IPS-20b (cell line): ENCODE results near the gene AGAP1.

ENCODE experiments used
- H3K27ac ChIP-seq: one replicate; pipeline ENCODE4 v1.5.1; 2013; ENCODE audit warnings: low read length
- H3K27me3 ChIP-seq: 2 replicates; pipeline ENCODE4 v1.6.1; 2013; ENCODE audit warnings: mild to moderate bottlenecking, low read length, inconsistent platforms; ENCODE audit not compliant: insufficient read depth
- H3K36me3 ChIP-seq: 2 replicates; pipeline ENCODE4 v1.6.1; 2013; ENCODE audit warnings: low read depth, mild to moderate bottlenecking, inconsistent platforms, low read length, moderate library complexity; ENCODE audit not compliant: insufficient read depth
- H3K4me1 ChIP-seq: 2 replicates; pipeline ENCODE4 v1.6.1; 2013; ENCODE audit warnings: mild to moderate bottlenecking, control low read depth, inconsistent platforms, low read length, moderate library complexity; ENCODE audit not compliant: insufficient read depth
- H3K4me3 ChIP-seq: 2 replicates; pipeline ENCODE4 v1.5.1; 2013; ENCODE audit warnings: mild to moderate bottlenecking, low read length, inconsistent platforms
- H3K9ac ChIP-seq: 2 replicates; pipeline ENCODE4 v1.6.1; 2013; ENCODE audit warnings: low read depth, mild to moderate bottlenecking, inconsistent platforms, low read length, moderate library complexity
- H3K9me3 ChIP-seq: 2 replicates; pipeline ENCODE4 v1.6.1; 2013; ENCODE audit warnings: mild to moderate bottlenecking, low read depth, low read length, inconsistent platforms; ENCODE audit not compliant: insufficient read depth

AGAP1 gene

DNA sequence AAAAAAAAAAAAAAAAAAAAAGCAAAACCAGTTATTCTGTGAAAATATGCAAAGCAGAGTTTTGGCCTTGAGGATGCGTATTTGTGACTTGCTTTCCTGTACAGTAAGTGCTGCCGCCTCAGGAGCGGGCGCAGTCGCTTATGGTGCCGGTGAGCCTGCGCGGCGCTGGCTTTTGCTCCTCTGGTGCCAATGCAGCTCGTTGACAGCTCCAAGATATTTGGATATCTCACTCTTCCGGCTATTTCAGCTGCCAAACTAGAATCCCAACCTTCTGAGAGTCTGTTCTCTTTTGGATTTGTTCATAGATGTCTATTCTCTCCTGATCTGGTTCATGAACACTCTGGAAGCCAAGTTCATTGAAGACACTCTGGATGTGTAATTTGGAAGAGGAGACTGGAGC lies 184.1 kb downstream of the AGAP1 start:
- H3K9me3 ChIP-seq, result no peaks in the 10 kb centered on the region
- H3K4me3 ChIP-seq, result no peak overlapping the region
- no peaks in the 10 kb centered on the region for H3K27me3 ChIP-seq
- H3K9ac ChIP-seq, result no peak overlapping the region
- H3K4me1 ChIP-seq, result peaks cover 10% of the 10 kb centered on the region; the same call in 1 of the 2 replicates
- H3K27ac ChIP-seq, result no peak overlapping the region
- no peaks in the 10 kb centered on the region for H3K36me3 ChIP-seq

GRCh38 chr2:235678712-235679111 lies 184.9 kb downstream of the AGAP1 start:
- Histone ChIP-seq H3K4me1 (peaks cover 10% of the 10 kb centered on the region; the same call in 1 of the 2 replicates), H3K9ac (no peak overlapping the region), H3K4me3 (no peak overlapping the region), H3K27ac (no peak overlapping the region), H3K36me3 (no peaks in the 10 kb centered on the region), H3K27me3 (no peaks in the 10 kb centered on the region), H3K9me3 (no peaks in the 10 kb centered on the region)

DNA sequence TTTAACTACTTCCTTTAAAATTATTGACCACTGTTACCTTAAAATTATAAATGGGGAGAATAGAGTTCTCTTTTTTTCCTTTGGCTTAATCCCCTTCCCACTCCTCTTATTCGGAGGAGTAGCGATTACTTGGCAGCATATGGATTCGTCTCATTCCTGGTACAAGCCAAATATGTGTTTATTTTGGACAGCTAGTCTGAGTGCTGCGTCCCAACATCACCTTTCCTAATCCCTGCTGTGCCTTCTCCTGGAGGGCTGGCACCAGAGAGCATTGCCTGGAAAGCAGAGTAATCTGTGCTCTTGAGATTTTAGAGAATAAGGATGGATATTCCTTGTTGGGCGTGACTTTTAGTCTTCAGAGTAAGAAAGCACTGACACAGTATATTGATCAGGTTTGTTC lies 185.6 kb downstream of the AGAP1 start:
- H3K9ac ChIP-seq, result no peak overlapping the region
- H3K27me3 ChIP-seq, result no peaks in the 10 kb centered on the region
- H3K4me3 ChIP-seq, result no peak overlapping the region
- H3K27ac ChIP-seq, result no peak overlapping the region
- H3K4me1 ChIP-seq, result peaks cover 10% of the 10 kb centered on the region; the same call in 1 of the 2 replicates
- H3K36me3 ChIP-seq, result no peaks in the 10 kb centered on the region
- H3K9me3 ChIP-seq, result no peaks in the 10 kb centered on the region

GRCh38 chr2:235685024-235685721 lies 191.3 kb downstream of the AGAP1 start:
- Histone ChIP-seq H3K27ac (no peak overlapping the region), H3K9ac (no peak overlapping the region), H3K4me3 (no peak overlapping the region), H3K9me3 (no peaks in the 10 kb centered on the region), H3K27me3 (no peaks in the 10 kb centered on the region), H3K4me1 (peaks cover 2% of the 10 kb centered on the region; the same call in 1 of the 2 replicates), H3K36me3 (no peaks in the 10 kb centered on the region)

DNA sequence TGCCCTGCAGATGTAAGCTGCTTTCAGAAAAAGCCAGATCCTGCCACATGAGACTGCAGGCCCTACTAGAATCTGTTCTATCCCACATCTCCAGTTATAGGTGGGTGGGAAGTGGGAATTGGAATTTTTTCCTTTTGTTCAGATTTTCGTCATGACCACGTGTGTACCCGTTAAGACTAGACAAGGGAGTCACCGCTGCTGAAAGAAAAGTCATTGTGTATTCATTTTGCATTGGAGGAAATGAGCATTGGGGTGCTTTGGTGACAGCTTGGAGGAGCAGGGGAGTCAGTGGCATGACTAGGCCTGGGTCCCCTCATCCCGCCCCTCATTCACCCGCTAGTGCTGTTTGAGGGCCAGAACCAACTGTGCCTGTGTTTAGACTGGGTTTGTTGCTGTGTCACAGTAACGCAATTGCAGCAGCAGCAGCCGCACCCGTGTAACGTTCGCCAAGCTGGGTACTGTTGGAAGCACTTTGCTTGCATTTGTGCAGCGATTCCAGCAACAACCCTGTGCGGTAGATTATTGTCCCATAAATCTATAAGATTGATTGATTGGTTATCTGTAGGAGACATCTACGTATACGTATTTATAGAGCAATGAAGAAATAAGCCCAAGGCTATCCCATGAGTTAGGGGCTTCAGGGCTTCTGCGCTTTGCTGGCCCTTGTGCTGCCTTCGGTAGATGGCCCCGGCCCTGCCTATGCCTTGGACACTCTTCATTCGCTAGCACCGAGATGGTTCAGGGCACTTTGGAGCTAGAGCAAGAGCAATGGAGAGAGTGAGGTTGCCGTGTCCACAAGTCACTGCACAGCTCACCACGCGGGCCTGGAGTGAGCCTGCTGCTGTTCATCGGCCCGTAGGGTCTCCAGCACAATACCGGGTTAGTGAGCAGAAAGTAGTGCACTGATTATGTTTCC lies 194.9 kb downstream of the AGAP1 start:
- H3K27ac ChIP-seq, result no peak overlapping the region
- H3K27me3 ChIP-seq, result no peaks in the 10 kb centered on the region
- no peak overlapping the region for H3K9ac ChIP-seq
- H3K4me3 ChIP-seq, result no peak overlapping the region
- peaks cover 12% of the 10 kb centered on the region for H3K4me1 ChIP-seq
- H3K36me3 ChIP-seq, result no peaks in the 10 kb centered on the region
- no peaks in the 10 kb centered on the region for H3K9me3 ChIP-seq

DNA sequence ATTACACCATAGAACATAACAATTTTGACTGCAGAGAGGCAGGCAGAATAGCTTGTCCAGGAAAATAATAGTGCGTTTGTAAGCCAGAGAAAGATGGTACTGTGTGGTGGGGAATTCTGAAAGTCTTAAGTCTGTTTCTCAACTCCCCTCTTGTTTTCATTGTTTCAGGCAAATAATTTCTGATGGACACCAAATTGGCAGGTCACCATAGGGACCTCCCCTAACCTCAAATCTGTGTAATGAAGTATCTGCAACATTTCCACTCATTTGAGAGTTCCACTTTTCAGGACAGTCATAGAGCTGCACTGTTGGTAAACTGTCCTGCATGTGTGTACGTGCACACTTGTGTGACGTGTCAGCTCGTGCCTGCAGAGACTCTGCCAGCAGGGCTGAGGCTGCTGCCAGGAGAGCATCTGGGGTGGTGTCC lies 195.6 kb downstream of the AGAP1 start:
- no peak overlapping the region for H3K27ac ChIP-seq
- no peaks in the 10 kb centered on the region for H3K27me3 ChIP-seq
- H3K9ac ChIP-seq, result no peak overlapping the region
- peaks cover 12% of the 10 kb centered on the region for H3K4me1 ChIP-seq
- H3K36me3 ChIP-seq, result no peaks in the 10 kb centered on the region
- no peaks in the 10 kb centered on the region for H3K9me3 ChIP-seq
- H3K4me3 ChIP-seq, result no peak overlapping the region

DNA sequence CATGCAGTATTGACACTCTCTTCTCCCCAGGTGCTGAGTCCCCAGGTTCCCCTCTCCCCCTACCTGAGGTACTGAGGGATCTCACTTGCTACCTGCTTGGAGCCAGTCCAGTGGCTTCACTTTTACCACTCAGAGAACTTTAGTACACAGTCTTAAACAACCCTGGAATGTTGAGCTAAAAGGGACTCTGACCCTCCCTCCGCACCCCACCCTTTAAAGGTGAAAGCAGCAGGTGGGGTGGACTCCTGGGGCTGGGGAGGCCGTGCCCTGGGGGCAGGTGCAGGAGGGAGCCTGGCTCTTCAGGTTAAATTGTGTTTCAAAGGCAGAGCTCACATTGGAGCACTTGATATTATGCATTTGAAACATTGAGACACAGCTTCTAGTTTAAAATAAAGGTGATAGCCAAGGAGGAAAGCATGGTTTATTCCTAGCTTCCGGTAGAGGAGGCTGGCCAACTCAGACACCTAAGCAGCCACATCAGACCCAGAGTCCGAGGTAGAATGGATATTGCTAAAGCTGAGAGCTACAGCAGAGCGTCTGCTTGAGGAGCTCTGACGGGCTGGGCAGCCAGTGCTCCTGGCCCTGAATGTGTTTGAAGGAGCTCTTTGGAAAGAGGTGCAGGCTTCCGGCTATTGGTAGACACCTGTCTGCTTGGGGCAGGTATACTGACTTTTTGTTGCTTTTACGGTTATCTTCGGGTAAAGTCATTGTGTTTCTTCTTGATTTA lies 196.4 kb downstream of the AGAP1 start:
- Histone ChIP-seq H3K9me3 (no peaks in the 10 kb centered on the region), H3K27ac (no peak overlapping the region), H3K4me3 (no peak overlapping the region), H3K9ac (no peak overlapping the region), H3K4me1 (peaks cover 12% of the 10 kb centered on the region), H3K36me3 (no peaks in the 10 kb centered on the region), H3K27me3 (no peaks in the 10 kb centered on the region)

DNA sequence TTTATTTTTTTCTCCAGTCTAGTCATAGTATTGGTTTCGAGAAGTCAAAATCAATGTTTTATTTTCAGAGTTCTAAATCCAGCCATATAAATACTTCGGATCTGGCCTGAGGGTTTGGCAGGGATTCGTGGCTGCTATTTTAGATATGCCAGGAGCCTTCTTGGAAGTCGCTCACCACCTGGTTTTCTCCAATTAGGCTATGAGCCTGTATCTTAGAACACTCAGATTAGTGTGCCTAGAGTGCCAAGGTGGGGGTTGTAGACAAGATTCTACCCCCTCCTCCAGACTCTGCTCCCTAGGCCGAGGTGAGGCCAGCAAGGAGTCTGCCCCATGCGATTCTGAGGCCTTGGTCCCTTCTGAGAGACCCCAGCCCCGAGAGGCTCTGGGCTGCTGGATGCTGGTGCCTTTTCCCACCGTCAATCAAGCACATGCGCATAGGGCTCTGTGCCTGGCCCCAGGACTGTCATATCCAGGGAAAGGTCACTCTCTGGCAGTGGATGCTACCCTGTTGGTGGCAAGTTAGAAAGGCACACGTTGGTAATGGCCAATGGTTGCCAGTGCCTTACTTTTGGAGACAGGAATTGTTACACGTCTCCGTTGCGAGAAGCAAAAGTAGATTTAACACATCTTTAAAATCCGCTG lies 197.1 kb downstream of the AGAP1 start:
- no peaks in the 10 kb centered on the region for H3K36me3 ChIP-seq
- H3K9me3 ChIP-seq, result no peaks in the 10 kb centered on the region
- no peak overlapping the region for H3K4me3 ChIP-seq
- no peak overlapping the region for H3K9ac ChIP-seq
- peaks cover 12% of the 10 kb centered on the region for H3K4me1 ChIP-seq
- H3K27me3 ChIP-seq, result no peaks in the 10 kb centered on the region
- H3K27ac ChIP-seq, result no peak overlapping the region

DNA sequence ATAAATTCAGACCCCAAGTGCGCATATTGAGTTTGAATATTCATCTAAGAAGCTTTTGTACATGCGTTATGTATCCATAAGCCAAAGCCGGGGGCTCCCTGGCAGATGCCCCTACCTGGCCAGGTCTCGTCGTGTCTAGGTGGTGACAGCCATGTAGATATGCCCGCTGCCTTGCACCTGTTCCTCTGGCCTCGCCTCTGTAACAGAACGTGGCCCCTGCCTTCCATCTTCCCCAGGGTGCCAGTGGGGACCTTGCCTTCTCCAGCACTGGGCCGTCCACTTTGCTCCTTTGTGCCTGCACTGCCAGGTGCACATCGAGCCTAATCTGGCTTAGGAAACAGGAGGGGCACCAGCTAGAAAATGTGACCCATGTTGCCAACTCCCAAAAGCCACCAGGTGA lies 198.2 kb downstream of the AGAP1 start:
- H3K9ac ChIP-seq, result no peak overlapping the region
- no peaks in the 10 kb centered on the region for H3K27me3 ChIP-seq
- no peak overlapping the region for H3K27ac ChIP-seq
- peaks cover 12% of the 10 kb centered on the region for H3K4me1 ChIP-seq
- no peaks in the 10 kb centered on the region for H3K36me3 ChIP-seq
- H3K9me3 ChIP-seq, result peaks cover under 1% of the 10 kb centered on the region; the same call in 1 of the 2 replicates
- H3K4me3 ChIP-seq, result no peak overlapping the region

- Histone ChIP-seq H3K36me3 (no peaks in the 10 kb centered on the region), H3K27ac (no peak overlapping the region)
These were observed 198.9 kb downstream of the AGAP1 start for GRCh38 chr2:235692671-235693171.

GRCh38 chr2:235693279-235693678 lies 199.4 kb downstream of the AGAP1 start:
- H3K36me3 ChIP-seq, result no peaks in the 10 kb centered on the region
- peaks cover 8% of the 10 kb centered on the region; the same call in 1 of the 2 replicates for H3K9me3 ChIP-seq
- no peak overlapping the region for H3K4me3 ChIP-seq
- no peak overlapping the region for H3K27ac ChIP-seq
- H3K27me3 ChIP-seq, result no peaks in the 10 kb centered on the region
- H3K9ac ChIP-seq, result no peak overlapping the region
- H3K4me1 ChIP-seq, result peaks cover 12% of the 10 kb centered on the region

More at GRCh38 chr2:235692671-235693171, 198.9 kb downstream of the AGAP1 start:
- H3K4me1 ChIP-seq, result peaks cover 12% of the 10 kb centered on the region
- no peak overlapping the region for H3K4me3 ChIP-seq
- no peak overlapping the region for H3K9ac ChIP-seq
- H3K27me3 ChIP-seq, result no peaks in the 10 kb centered on the region
- peaks cover 5% of the 10 kb centered on the region; the same call in 1 of the 2 replicates for H3K9me3 ChIP-seq
